Activated CD8-positive, alpha-beta memory T cell treated with anti-CD3 and anti-CD28 coated beads, Interleukin-2, amount 50 U/mL, for 1 hour (primary cell): ENCODE measurements around the gene ZNF396.

Experiments
- DNase-seq: peaks from one replicate; pipeline ENCODE4 v3.0.0-alpha.2; 2020; ENCODE audit errors: extremely low read depth

Gene ZNF396

GRCh38 chr18:35335866-35336265, 41.3 kb downstream of the ZNF396 start:
- no peak for DNase-seq

GRCh38 chr18:35334821-35335220, 42.3 kb downstream of the ZNF396 start:
- DNase-seq: no peak

- DNase-seq: no peak
Measured at GRCh38 chr18:35334212-35334611, 42.9 kb downstream of the ZNF396 start.

- DNase-seq: no peak
Measured at GRCh38 chr18:35331367-35332087, 45.6 kb downstream of the ZNF396 start.

GRCh38 chr18:35328868-35329267, 48.3 kb downstream of the ZNF396 start:
- DNase-seq: no peak

- DNase-seq: no peak
Measured at GRCh38 chr18:35326695-35327387, 50.3 kb downstream of the ZNF396 start.

- no peak for DNase-seq
Measured at GRCh38 chr18:35324926-35325655, 52.0 kb downstream of the ZNF396 start.

- DNase-seq: no peak
Measured at GRCh38 chr18:35322486-35323458, 54.4 kb downstream of the ZNF396 start.
